Medulla oblongata (tissue), 1 donor: ENCODE measurements around the gene TRIM56.
"Not testable (repeated sequence)": the region's sequence is repeated elsewhere in the genome, so short reads cannot be mapped to it uniquely, and the experiment has no call there.

ENCODE experiments used
- DNase-seq: peaks from one replicate; pipeline ENCODE4 v3.0.0-alpha.2; 2015; ENCODE audit errors: extremely low spot score

Gene TRIM56

GRCh38 chr7:101132626-101133600 lies 47.6 kb downstream of the TRIM56 start:
- DNase-seq, result not testable (repeated sequence)

- DNase-seq, result no peak
Measured at GRCh38 chr7:101133621-101134398, 48.5 kb downstream of the TRIM56 start.

DNA sequence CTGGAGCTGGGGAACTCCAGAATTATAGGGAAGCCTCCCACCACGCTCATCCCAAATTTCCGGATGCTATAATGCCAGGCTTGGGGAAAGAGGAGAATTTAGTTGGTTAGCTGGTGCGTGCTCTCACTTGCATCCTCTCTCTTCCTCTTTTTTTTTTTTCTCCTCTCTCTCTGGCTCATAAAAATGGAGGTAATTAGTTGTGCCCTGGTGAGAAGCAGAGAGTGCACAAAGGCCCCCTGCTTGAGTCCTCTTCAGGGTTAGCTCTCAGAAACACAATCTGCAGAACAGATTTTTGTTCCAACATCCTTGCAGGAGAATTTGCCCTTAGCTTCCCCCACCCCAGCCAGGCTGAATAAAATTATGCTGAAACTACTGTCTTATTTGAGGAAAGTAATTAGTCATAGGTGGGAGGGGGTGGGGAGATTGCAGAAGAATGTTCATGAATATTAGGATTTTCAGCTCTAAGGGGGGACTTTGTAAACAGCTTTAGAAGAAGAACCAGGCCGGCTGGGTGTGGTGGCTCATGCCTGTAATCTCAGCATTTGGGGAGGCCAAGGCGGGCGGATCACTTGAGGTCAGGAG lies 49.2 kb downstream of the TRIM56 start:
- no peak for DNase-seq

- no peak for DNase-seq
Measured at GRCh38 chr7:101137651-101138212, 52.5 kb downstream of the TRIM56 start.

DNA sequence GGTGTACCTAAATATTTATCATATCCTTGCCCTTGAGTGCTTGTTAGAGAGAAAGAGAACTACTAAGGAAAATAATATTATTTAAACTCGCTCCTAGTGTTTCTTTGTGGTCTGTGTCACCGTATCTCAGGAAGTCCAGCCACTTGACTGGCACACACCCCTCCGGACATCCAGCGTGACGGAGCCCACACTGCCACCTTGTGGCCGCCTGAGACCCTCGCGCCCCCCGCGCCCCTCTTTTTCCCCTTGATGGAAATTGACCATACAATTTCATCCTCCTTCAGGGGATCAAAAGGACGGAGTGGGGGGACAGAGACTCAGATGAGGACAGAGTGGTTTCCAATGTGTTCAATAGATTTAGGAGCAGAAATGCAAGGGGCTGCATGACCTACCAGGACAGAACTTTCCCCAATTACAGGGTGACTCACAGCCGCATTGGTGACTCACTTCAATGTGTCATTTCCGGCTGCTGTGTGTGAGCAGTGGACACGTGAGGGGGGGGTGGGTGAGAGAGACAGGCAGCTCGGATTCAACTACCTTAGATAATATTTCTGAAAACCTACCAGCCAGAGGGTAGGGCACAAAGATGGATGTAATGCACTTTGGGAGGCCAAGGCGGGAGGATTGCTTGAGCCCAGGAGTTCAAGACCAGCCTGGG lies 53.1 kb downstream of the TRIM56 start:
- no peak for DNase-seq

DNA sequence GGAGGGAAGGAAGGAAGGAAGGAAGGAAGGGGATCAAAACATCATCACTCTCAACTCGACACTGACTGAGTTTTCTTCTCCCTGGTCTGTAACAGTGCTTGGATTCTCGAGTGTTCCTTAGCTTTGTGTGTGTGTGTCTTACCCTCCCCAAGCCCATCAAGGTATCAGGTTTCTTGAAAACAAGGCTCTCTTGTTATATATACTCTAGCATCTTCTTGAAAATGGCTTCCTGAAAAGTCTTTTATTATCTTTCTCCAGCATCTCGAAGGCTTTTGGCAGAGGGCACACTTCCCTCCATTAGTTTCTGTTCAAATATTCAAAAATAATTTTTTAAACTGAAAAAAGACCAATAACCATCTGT lies 55.0 kb downstream of the TRIM56 start:
- no peak for DNase-seq

DNA sequence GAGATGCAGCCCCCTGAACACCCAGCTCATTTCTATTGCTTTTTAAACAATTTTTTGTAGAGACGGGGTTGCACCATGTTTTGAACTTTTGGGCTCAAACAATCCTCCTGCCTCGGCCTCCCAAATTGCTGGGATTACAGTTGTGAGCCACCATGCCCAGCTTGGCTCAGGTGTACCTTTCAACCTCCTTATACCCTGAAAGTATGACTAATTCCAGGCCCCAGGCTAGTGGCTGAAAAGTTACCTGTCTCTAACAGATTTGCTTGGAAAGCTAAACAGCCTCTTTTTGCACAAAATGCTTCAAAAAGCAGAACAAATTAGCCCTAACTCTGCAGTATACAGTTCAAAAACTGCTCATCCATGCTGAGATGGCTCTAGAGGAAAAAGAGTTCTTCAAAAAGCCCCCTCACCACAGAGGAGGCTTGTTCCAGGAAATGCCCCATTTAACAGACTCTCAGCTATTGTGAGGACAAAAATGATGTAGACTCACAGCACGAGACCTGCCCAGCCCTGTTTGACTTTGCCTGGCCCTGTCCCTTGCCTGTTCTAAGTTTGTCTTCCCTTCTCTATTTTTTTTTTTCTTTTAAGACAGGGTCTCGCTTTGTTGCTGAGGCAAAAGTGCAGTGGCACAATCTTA lies 55.6 kb downstream of the TRIM56 start:
- no peak for DNase-seq
